B cell (primary cell): ENCODE data around the gene GABRG3. TPM values are rescaled to one million over a fixed set of nuclear protein-coding genes. Genes with fewer than 3 reads are reported as not detected.

Experiments
- ATAC-seq: fragments of 200-7000 bp; cut with Tn5 transposase; one replicate; pipeline ENCODE4 v1.10.0; 2021; ENCODE audit warnings: low read depth, mild to moderate bottlenecking, moderate number of reproducible peaks, moderate library complexity
- CTCF ChIA-PET: fragments of 350-600 bp; sonication (Branson Sonifier 250); formaldehyde crosslinking; loops from one replicate; lab custom pipeline; 2021; ENCODE audit warnings: antibody characterized with exemption, inconsistent platforms; lab: Charles Lee
- POLR2A ChIA-PET: fragments of 350-600 bp; sonication (Branson Sonifier 250); formaldehyde crosslinking; loops from one replicate; lab custom pipeline; 2021; ENCODE audit warnings: antibody characterized with exemption; lab: Charles Lee
- DNase-seq: peaks from one replicate; pipeline ENCODE4 v3.0.0; 2013
- H2AFZ ChIP-seq: 2 replicates; pipeline ENCODE4 v1.6.1; 2012; ENCODE audit warnings: mild to moderate bottlenecking, low read depth, low read length; ENCODE audit not compliant: insufficient read depth, poor library complexity, severe bottlenecking
- H3K27ac ChIP-seq, 2 donors: 1 replicate in 1 of 2; 2 replicates in 1 of 2; pipeline ENCODE4 v1.5.1; 2012 to 2013; ENCODE audit warnings: low read length in 2 of 2, mild to moderate bottlenecking in 2 of 2, moderate library complexity in 1 of 2
- H3K27me3 ChIP-seq, 4 experiments: fragments of 200-600 bp in 1 of 4; sonication (generic) in 1 of 4; replicated peaks in 1 of 4; 1 replicate in 2 of 4; 2 replicates in 2 of 4; pipeline versions ENCODE4 v1.6.1 to v1.7.0; 2013 to 2016; ENCODE audit warnings: low read length in 3 of 4, mild to moderate bottlenecking in 2 of 4, mixed read lengths in 1 of 4, moderate library complexity in 1 of 4; ENCODE audit not compliant: insufficient read depth in 4 of 4, control insufficient read depth in 3 of 4; ENCODE audit errors: control extremely low read depth in 1 of 4
- H3K36me3 ChIP-seq, 2 experiments: replicated peaks in 1 of 2; 1 replicate in 1 of 2; 2 replicates in 1 of 2; pipeline versions ENCODE4 v1.6.1 to v1.7.1; 2013; ENCODE audit warnings: low read length in 1 of 2; ENCODE audit not compliant: insufficient read depth in 2 of 2, control insufficient read depth in 1 of 2; ENCODE audit errors: control extremely low read depth in 1 of 2, extremely low read depth in 1 of 2
- H3K4me1 ChIP-seq, 2 donors: fragments of 200-600 bp in 1 of 2; sonication (generic) in 1 of 2; 1 replicate in 1 of 2; 2 replicates in 1 of 2; pipeline versions ENCODE4 v1.5.1 to v1.6.1; 2013 to 2017; ENCODE audit warnings: low read length in 2 of 2; ENCODE audit not compliant: control insufficient read depth in 2 of 2, insufficient read depth in 2 of 2
- H3K4me2 ChIP-seq: replicated peaks from 2 replicates; pipeline ENCODE3; 2012; ENCODE audit warnings: mild to moderate bottlenecking, low read depth, low read length; ENCODE audit not compliant: poor library complexity, severe bottlenecking
- H3K4me3 ChIP-seq, 5 experiments: fragments of 200-600 bp in 1 of 5; sonication (generic) in 1 of 5; 1 replicate in 3 of 5; 2 replicates in 2 of 5; pipeline versions ENCODE4 v1.5.1 to v1.7.0; 2011 to 2016; ENCODE audit warnings: low read length in 4 of 5, mild to moderate bottlenecking in 4 of 5, low read depth in 2 of 5, control low read depth in 1 of 5, moderate library complexity in 1 of 5; ENCODE audit not compliant: insufficient read depth in 1 of 5; ENCODE audit errors: control extremely low read depth in 1 of 5, extremely low read depth in 1 of 5
- H3K79me2 ChIP-seq: fragments of 200-600 bp; sonication (generic); one replicate; pipeline ENCODE4 v1.6.0; 2016; ENCODE audit warnings: low read length; ENCODE audit not compliant: control insufficient read depth, insufficient read depth
- H3K9ac ChIP-seq: fragments of 200-600 bp; sonication (generic); 2 replicates; pipeline ENCODE4 v1.6.1; 2017; ENCODE audit warnings: mild to moderate bottlenecking, low read length, moderate library complexity
- H3K9me3 ChIP-seq, 3 donors: one replicate each; pipeline versions ENCODE4 v1.6.1 to v1.7.1; 2013; ENCODE audit warnings: low read length in 2 of 3; ENCODE audit not compliant: control insufficient read depth in 2 of 3, insufficient read depth in 1 of 3; ENCODE audit errors: control extremely low read depth in 1 of 3
- H4K20me1 ChIP-seq: 2 replicates; pipeline ENCODE4 v1.6.0; 2012; ENCODE audit warnings: mild to moderate bottlenecking, low read length; ENCODE audit not compliant: insufficient read depth, control insufficient read depth, poor library complexity, severe bottlenecking
- H3K27ac Mint-ChIP-seq: one replicate; pipeline ENCODE4 v1.8.0; 2021; ENCODE audit warnings: mixed read lengths
- H3K27me3 Mint-ChIP-seq: one replicate; pipeline ENCODE4 v1.8.0; 2021; ENCODE audit warnings: mixed read lengths
- H3K4me1 Mint-ChIP-seq: one replicate; pipeline ENCODE4 v1.8.0; 2021; ENCODE audit warnings: mixed read lengths
- H3K4me3 Mint-ChIP-seq: one replicate; pipeline ENCODE4 v1.8.0; 2021; ENCODE audit warnings: mixed read lengths
- H3K9me3 Mint-ChIP-seq: one replicate; pipeline ENCODE4 v1.8.0; 2022; ENCODE audit warnings: mixed read lengths; ENCODE audit not compliant: insufficient read depth
- CTCF ChIP-seq: fragments of 200-600 bp; IDR thresholded peaks from one replicate; pipeline ENCODE4 v1.8.0; 2022; ENCODE audit warnings: antibody characterized with exemption, mild to moderate bottlenecking
- EZH2 ChIP-seq: IDR thresholded peaks from 2 replicates; pipeline ENCODE4 v1.6.1; 2012; ENCODE audit warnings: borderline replicate concordance, low read depth, mild to moderate bottlenecking, moderate library complexity, low read length; ENCODE audit not compliant: insufficient read depth, poor library complexity, severe bottlenecking
- WGBS: methylation state at CpG from one replicate; pipeline ENCODE4 v1.1.5; 2013; ENCODE audit warnings: missing lambda C conversion rate; ENCODE audit not compliant: insufficient coverage; 5-methylcytosine and 5-hydroxymethylcytosine counted together
- intact Hi-C: fragments of 100-400 bp; cut with micrococcal nuclease; formaldehyde crosslinking; loops from one replicate; pipeline ENCODE4 v1.10.0; 2022
- polyA plus RNA-seq: library from polyadenylated mRNA; depleted of rRNA; stranded (reverse); fragments of >200 nt; gene quantifications from 2 replicates; pipeline ENCODE4 v1.2.3, GENCODE V29; 2012
- total RNA-seq, 2 donors: library from RNA; stranded (reverse); fragments of 120-200 nt in 1 of 2; gene quantifications; 1 replicate in 1 of 2; 2 replicates in 1 of 2; pipeline versions ENCODE4 v1.2.3 to v1.2.4, GENCODE V29; 2013 to 2022

The GABRG3 gene
- total and polyA plus RNA-seq, 2 donors (not counting 1 experiment from before 2014, with no cell fraction given), result not detected

DNA sequence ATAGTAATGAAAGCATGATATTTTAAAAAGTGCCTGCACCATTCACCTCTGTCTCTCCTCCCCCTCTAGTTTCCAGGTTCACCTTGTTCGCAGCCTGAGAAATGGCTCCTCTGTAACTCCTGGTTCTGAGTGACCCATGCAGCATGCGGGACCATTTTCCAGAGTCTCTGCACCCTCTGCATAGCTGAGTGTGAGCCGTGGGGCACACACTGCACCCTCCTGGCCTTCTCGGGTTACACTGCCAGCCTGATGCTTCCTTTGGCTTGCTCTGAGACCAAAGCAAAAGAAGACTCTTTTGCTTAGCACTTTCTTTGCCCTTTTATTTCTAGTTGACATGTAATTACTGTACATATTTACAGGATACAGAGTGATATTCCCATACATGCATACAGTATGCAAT, 287.3 kb downstream of the GABRG3 start:
- no peak overlapping the region for H3K4me3 Mint-ChIP-seq
- Histone ChIP-seq H3K9me3 (peaks cover 0 to 9% (median 0%) of the 10 kb centered on the region in 3 donors), H3K36me3 (no peaks in the 10 kb centered on the region), H2AFZ (no peak overlapping the region), H3K27me3 (no peaks in the 10 kb centered on the region), H3K4me1 (no peaks in the 10 kb centered on the region), H4K20me1 (no peaks in the 10 kb centered on the region), H3K4me2 (no peak overlapping the region), H3K4me3 (no peak overlapping the region), H3K9ac (no peak overlapping the region), H3K79me2 (no peaks in the 10 kb centered on the region), H3K27ac (no peak overlapping the region)
- no peak for ATAC-seq
- WGBS, result 64% methylated on average over 3 of the region's 4 CpGs
- H3K27ac Mint-ChIP-seq, result no peak overlapping the region
- CTCF ChIA-PET, result no interaction called here
- peaks cover 2% of the 10 kb centered on the region for H3K9me3 Mint-ChIP-seq
- no peaks in the 10 kb centered on the region for H3K27me3 Mint-ChIP-seq
- no peak for TF ChIP-seq CTCF
- no peak for TF ChIP-seq EZH2
- intact Hi-C loops, result no loop called here
- POLR2A ChIA-PET, result no interaction called here
- no peak for DNase-seq
- H3K4me1 Mint-ChIP-seq, result no peaks in the 10 kb centered on the region

GRCh38 chr15:27260523-27260922, 289.5 kb downstream of the GABRG3 start:
- Mint-ChIP-seq H3K27ac (no peak overlapping the region), H3K27me3 (no peaks in the 10 kb centered on the region), H3K9me3 (peaks cover 2% of the 10 kb centered on the region), H3K4me1 (no peaks in the 10 kb centered on the region), H3K4me3 (no peak overlapping the region)
- WGBS, result 71% methylated on average over 1 of the region's 4 CpGs
- POLR2A ChIA-PET, result no interaction called here
- Histone ChIP-seq H3K4me3 (no peak overlapping the region), H3K79me2 (no peaks in the 10 kb centered on the region), H4K20me1 (no peaks in the 10 kb centered on the region), H2AFZ (no peak overlapping the region), H3K27ac (no peak overlapping the region), H3K4me1 (no peaks in the 10 kb centered on the region), H3K27me3 (no peaks in the 10 kb centered on the region), H3K4me2 (no peak overlapping the region), H3K36me3 (no peaks in the 10 kb centered on the region), H3K9me3 (peaks cover 0 to 3% (median 0%) of the 10 kb centered on the region in 3 donors), H3K9ac (no peak overlapping the region)
- TF ChIP-seq EZH2 (no peak), CTCF (no peak)
- CTCF ChIA-PET, result no interaction called here
- intact Hi-C loops, result no loop called here
- no peak for DNase-seq
- ATAC-seq, result no peak
